ENCODE results near the gene GON4L.

DNA sequence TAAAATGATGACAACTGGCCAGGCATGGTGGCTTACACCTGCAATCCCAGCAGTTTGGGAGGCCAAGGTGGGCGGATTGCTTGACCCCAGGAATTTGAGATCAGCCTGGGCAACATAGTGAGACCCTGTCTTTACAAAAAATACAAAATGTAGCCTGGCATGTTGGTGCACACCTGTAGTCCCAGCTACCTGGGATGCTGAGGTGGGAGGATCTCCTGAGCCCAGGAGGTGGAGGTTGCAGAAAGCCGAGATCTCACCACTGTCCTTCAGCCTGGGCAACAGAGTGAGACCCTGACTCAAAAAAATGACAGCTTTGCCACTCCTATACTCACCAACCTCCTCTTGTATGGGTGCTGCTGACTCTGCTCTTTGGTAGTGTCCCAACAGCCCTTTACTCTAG, 20.9 kb upstream of the GON4L start:
- TF ChIP-seq, protein P1, sequence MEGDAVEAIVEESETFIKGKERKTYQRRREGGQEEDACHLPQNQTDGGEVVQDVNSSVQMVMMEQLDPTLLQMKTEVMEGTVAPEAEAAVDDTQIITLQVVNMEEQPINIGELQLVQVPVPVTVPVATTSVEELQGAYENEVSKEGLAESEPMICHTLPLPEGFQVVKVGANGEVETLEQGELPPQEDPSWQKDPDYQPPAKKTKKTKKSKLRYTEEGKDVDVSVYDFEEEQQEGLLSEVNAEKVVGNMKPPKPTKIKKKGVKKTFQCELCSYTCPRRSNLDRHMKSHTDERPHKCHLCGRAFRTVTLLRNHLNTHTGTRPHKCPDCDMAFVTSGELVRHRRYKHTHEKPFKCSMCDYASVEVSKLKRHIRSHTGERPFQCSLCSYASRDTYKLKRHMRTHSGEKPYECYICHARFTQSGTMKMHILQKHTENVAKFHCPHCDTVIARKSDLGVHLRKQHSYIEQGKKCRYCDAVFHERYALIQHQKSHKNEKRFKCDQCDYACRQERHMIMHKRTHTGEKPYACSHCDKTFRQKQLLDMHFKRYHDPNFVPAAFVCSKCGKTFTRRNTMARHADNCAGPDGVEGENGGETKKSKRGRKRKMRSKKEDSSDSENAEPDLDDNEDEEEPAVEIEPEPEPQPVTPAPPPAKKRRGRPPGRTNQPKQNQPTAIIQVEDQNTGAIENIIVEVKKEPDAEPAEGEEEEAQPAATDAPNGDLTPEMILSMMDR (IDR thresholded peaks at IDR 0.05), result no peak
- no peak for TF ChIP-seq POLR2A (IDR thresholded peaks at IDR 0.05)
